Central memory CD8-positive, alpha-beta T cell (primary cell): Measurements from ENCODE around the gene MECP2.
"Not testable (repeated sequence)": the region's sequence is repeated elsewhere in the genome, so short reads cannot be mapped to it uniquely, and the experiment has no call there.

ENCODE experiments used
- ATAC-seq: fragments of 150-1000 bp; cut with Tn5 transposase; replicated peaks from 2 replicates; pipeline ENCODE4 v1.10.0; 2022; ENCODE audit warnings: mild to moderate bottlenecking, moderate FRiP score, moderate number of reproducible peaks; ENCODE audit not compliant: poor library complexity, severe bottlenecking; ENCODE audit errors: extremely low read depth
- DNase-seq, 2 donors: peaks; one replicate each; pipeline ENCODE4 v3.0.0; 2021; ENCODE audit warnings: low spot score in 2 of 2
- H3K27ac Mint-ChIP-seq: one replicate; pipeline ENCODE4 v1.8.0; 2022; ENCODE audit warnings: low read depth, mild to moderate bottlenecking, moderate library complexity, mixed read lengths
- H3K27me3 Mint-ChIP-seq: one replicate; pipeline ENCODE4 v1.8.0; 2022; ENCODE audit warnings: mixed read lengths
- H3K36me3 Mint-ChIP-seq: one replicate; pipeline ENCODE4 v1.8.0; 2022; ENCODE audit warnings: mild to moderate bottlenecking, moderate library complexity, mixed read lengths; ENCODE audit not compliant: insufficient read depth
- H3K4me1 Mint-ChIP-seq: one replicate; pipeline ENCODE4 v1.8.0; 2022; ENCODE audit warnings: mixed read lengths
- H3K4me3 Mint-ChIP-seq: one replicate; pipeline ENCODE4 v1.8.0; 2022; ENCODE audit warnings: mild to moderate bottlenecking, moderate library complexity, mixed read lengths
- H3K9me3 Mint-ChIP-seq: one replicate; pipeline ENCODE4 v1.8.0; 2022; ENCODE audit warnings: mixed read lengths

Gene MECP2

GRCh38 chrX:153981231-153981630, 116.3 kb downstream of the MECP2 start:
- H3K36me3 Mint-ChIP-seq: peaks cover 7% of the 10 kb centered on the region
- ATAC-seq (no peak), DNase-seq (no peak)
- peak overlapping the region; percentile 94 for H3K27ac Mint-ChIP-seq
- no peaks in the 10 kb centered on the region for H3K27me3 Mint-ChIP-seq
- H3K9me3 Mint-ChIP-seq: no peaks in the 10 kb centered on the region
- peak overlapping the region; percentile 74 for H3K4me3 Mint-ChIP-seq
- H3K4me1 Mint-ChIP-seq: peaks cover 30% of the 10 kb centered on the region

- peaks cover 30% of the 10 kb centered on the region for H3K4me1 Mint-ChIP-seq
These were observed 117.1 kb downstream of the MECP2 start for GRCh38 chrX:153980394-153980793.

GRCh38 chrX:153974726-153975286, 122.7 kb downstream of the MECP2 start:
- H3K9me3 Mint-ChIP-seq: no peaks in the 10 kb centered on the region
- H3K27ac Mint-ChIP-seq: peak overlapping the region; percentile 80
- peaks cover 8% of the 10 kb centered on the region for H3K36me3 Mint-ChIP-seq

More at GRCh38 chrX:153980394-153980793, 117.1 kb downstream of the MECP2 start:
- H3K4me3 Mint-ChIP-seq: peak overlapping the region; percentile 74
- not testable (repeated sequence) for H3K9me3 Mint-ChIP-seq, H3K36me3 Mint-ChIP-seq, DNase-seq, H3K27me3 Mint-ChIP-seq
- ATAC-seq: peak; percentile 79
- H3K27ac Mint-ChIP-seq: peak overlapping the region; percentile 94

GRCh38 chrX:153974003-153974725, 123.4 kb downstream of the MECP2 start:
- no peak for ATAC-seq
- no peak for DNase-seq
- no peaks in the 10 kb centered on the region for H3K27me3 Mint-ChIP-seq
- H3K36me3 Mint-ChIP-seq: peaks cover 9% of the 10 kb centered on the region
- H3K27ac Mint-ChIP-seq: peak overlapping the region; percentile 80
- peaks cover 18% of the 10 kb centered on the region for H3K4me1 Mint-ChIP-seq
- peak overlapping the region; percentile 99 for H3K4me3 Mint-ChIP-seq
- H3K9me3 Mint-ChIP-seq: no peaks in the 10 kb centered on the region

More at GRCh38 chrX:153974726-153975286, 122.7 kb downstream of the MECP2 start:
- ATAC-seq (no peak), DNase-seq (no peak)
- H3K4me3 Mint-ChIP-seq: peak overlapping the region; percentile 99
- peaks cover 18% of the 10 kb centered on the region for H3K4me1 Mint-ChIP-seq
- no peaks in the 10 kb centered on the region for H3K27me3 Mint-ChIP-seq

GRCh38 chrX:153973127-153974002, 124.2 kb downstream of the MECP2 start:
- H3K27ac Mint-ChIP-seq: peak overlapping the region; percentile 80
- no peaks in the 10 kb centered on the region for H3K9me3 Mint-ChIP-seq
- ATAC-seq: no peak
- H3K4me1 Mint-ChIP-seq: peaks cover 19% of the 10 kb centered on the region
- no peaks in the 10 kb centered on the region for H3K27me3 Mint-ChIP-seq
- H3K4me3 Mint-ChIP-seq: peak overlapping the region; percentile 99
- no peak for DNase-seq
- H3K36me3 Mint-ChIP-seq: peaks cover 9% of the 10 kb centered on the region

- ATAC-seq: peak; percentile 45
These were observed 125.0 kb downstream of the MECP2 start, which contains the start of gene TMEM187 for GRCh38 chrX:153972368-153973126. TMEM187 (plus strand) TSS chrX:153972754; CDS start chrX:153982063, 9,309 bp downstream.

More at GRCh38 chrX:153972368-153973126, 125.0 kb downstream of the MECP2 start, which contains the start of gene TMEM187:
- Mint-ChIP-seq H3K9me3 (no peaks in the 10 kb centered on the region), H3K4me3 (peak within 1 kb of the TSS; percentile 99), H3K4me1 (peaks cover 27% of the 10 kb centered on the region), H3K36me3 (peaks cover 12% of the 10 kb centered on the region), H3K27me3 (no peaks in the 10 kb centered on the region), H3K27ac (peak within 1 kb of the TSS; percentile 99)
- peak; percentile 72 to 82 for DNase-seq
